GM13976 (cell line): ENCODE data around the gene SLC48A1.
A peak's percentile ranks its signal among the peaks of the same experiment; 100 is the strongest.

Source experiments
- DNase-seq: peaks from one replicate; pipeline ENCODE4 v3.0.0; 2012; ENCODE audit warnings: low spot score
- in situ Hi-C: fragments of 300-500 bp; cut with MboI; formaldehyde crosslinking; loops from one replicate; pipeline ENCODE4 v1.12.0; 2022; ENCODE audit warnings: low sequenced_read_pairs, mixed read lengths, inconsistent platforms; ENCODE audit not compliant: unreplicated experiment
- TF ChIP-seq, protein P1 (sequence below): IDR thresholded peaks from 2 replicates; pipeline ENCODE4 v1.5.1; 2012; ENCODE audit warnings: borderline replicate concordance, mild to moderate bottlenecking; ENCODE audit not compliant: insufficient read depth; ENCODE audit errors: extremely low read depth, missing control alignments, control extremely low read depth

Gene SLC48A1

DNA sequence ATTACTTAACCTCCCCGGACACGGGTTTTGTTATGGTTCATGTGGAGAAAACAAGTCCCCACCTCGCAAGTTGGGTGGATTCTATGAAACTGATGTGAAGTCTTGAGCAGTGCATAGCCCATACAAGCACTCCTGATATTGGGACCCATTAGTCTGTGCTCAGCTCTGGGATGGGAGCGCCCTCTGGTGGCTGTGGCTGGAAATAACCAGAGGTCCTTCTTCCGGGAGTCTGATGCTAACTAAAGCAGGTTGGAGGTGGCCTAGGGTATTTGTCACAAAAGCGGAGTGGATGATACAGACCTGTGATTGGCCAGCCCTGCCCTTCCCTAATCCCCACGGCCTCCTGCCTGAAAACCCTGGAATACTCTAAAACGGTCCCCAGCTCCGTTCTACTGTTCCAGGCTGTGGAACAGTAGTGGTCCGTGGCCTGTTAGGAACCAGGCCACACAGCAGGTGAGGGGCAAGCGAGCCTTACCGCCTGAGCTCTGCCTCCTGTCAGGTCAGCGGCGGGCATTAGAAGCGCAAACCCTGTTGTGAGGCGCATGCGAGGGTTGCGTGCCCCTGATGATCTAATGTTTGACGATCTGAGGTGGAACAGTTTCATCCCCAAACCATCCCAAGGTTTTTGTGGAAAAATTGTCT is 6.4 kb downstream of the SLC48A1 start:
- TF ChIP-seq, protein P1, sequence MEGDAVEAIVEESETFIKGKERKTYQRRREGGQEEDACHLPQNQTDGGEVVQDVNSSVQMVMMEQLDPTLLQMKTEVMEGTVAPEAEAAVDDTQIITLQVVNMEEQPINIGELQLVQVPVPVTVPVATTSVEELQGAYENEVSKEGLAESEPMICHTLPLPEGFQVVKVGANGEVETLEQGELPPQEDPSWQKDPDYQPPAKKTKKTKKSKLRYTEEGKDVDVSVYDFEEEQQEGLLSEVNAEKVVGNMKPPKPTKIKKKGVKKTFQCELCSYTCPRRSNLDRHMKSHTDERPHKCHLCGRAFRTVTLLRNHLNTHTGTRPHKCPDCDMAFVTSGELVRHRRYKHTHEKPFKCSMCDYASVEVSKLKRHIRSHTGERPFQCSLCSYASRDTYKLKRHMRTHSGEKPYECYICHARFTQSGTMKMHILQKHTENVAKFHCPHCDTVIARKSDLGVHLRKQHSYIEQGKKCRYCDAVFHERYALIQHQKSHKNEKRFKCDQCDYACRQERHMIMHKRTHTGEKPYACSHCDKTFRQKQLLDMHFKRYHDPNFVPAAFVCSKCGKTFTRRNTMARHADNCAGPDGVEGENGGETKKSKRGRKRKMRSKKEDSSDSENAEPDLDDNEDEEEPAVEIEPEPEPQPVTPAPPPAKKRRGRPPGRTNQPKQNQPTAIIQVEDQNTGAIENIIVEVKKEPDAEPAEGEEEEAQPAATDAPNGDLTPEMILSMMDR: peak; percentile 85
- in situ Hi-C loops: loop anchor here (10.0 kb wide), 1 partner anchor 65 kb away; no protein-coding TSS in a partner anchor
- peak; percentile 92 for DNase-seq

DNA sequence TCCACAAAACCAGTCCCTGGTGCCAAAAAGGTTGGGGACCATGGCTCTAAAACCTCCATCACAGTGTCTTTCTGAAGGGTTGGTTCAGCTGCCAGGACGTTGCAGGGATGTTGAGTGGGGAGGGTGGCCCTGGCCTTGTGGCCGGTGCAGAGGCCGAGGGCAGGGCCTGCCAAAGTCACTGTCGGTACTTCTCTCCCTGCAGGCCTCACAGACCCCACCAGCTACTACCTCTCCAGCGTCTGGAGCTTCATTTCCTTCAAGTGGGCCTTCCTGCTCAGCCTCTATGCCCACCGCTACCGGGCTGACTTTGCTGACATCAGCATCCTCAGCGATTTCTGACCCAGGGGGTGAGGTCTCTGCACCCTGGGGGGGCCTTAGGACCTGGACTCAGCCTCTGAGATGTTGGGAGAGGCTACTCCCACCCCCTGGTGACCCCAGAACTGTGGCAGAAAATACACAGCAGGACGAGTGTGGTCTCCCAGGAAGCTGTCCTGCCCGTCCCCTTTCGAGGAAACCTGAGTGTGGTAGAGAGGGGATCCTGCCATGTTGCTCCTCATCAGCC is 7.0 kb downstream of the SLC48A1 start:
- TF ChIP-seq, protein P1: no peak
- DNase-seq: no peak
- in situ Hi-C loops: loop anchor here (10.0 kb wide), 1 partner anchor 65 kb away; no protein-coding TSS in a partner anchor

DNA sequence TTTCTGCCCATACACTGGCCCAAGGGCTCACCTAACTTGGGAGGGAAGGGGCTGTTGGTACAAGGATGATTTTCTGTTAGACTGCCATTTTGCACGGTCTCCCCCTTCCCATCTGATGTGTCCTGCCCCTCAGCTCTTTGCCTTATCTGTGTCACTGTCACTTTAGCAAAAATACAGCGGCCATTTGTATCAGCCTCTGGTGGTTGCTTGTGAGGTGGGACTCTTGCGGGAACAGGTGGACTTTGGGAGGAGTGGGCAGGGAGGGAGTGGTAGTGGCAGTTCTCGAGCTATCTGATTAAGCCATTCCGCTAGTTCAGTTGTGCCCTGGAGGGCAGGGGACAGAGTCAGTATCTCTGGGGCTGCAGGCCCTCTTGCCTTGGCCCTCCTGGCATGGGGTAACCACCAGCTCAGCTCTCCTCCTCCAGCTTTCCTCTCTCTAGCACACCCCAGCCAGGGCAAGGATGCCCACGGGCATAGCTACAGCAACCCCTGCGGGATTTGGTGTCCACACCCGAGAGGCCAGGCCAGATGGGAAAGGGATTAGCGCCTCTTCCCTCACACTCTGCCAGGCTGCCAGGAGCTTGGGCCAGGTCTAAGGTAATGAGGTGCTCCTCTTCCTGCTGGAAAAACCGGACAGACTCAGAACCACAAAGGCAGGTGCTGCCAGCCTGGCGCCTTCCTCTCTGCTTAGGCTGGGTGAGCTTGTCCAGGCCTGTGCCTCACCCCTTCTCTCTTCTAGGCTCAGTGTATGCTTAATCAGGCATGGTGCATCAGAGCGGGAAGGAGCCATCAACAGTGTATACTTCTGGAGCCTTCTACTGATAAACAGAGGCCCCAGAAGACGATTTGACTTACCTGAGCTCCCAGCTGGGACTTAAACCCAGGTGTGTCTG is 8.7 kb downstream of the SLC48A1 start:
- DNase-seq: no peak
- in situ Hi-C loops: no loop called here
- TF ChIP-seq, protein P1: no peak

GRCh38 chr12:47782372-47782770 is 9.3 kb downstream of the SLC48A1 start:
- no peak for DNase-seq
- TF ChIP-seq, protein P1: no peak
- in situ Hi-C loops: no loop called here

- TF ChIP-seq, protein P1: no peak
- no peak for DNase-seq
- in situ Hi-C loops: no loop called here
Measured at GRCh38 chr12:47783024-47783755, 10.2 kb downstream of the SLC48A1 start.
